ENCODE measurements around the gene USP13. TPM values are rescaled to one million over a fixed set of nuclear protein-coding genes. Genes with fewer than 3 reads are reported as not detected.

The USP13 gene
- total RNA-seq, 1 experiment from 2014 or later: 33.0 TPM

GRCh38 chr3:179604321-179605078, 48.3 kb upstream of the USP13 start, which contains the start of the genes MRPL47 and NDUFB5:
Gene MRPL47 (minus strand): TSS chr3:179604638. CDS start chr3:179604624, 14 bp downstream.
Gene NDUFB5 (plus strand): TSS chr3:179604794. CDS start chr3:179604816, 22 bp downstream.
- intact Hi-C loops (cut with micrococcal nuclease; ENCODE audit: unreplicated experiment): no loop called here
- peaks cover 7% of the 10 kb centered on the region for H3K4me1 ChIP-seq (ENCODE audit: insufficient read depth, low read length, poor library complexity, severe bottlenecking)
- peaks cover 41% of the 10 kb centered on the region for H3K36me3 ChIP-seq (ENCODE audit: insufficient read depth, low read length, poor library complexity, severe bottlenecking)
- POLR2A ChIA-PET (ENCODE audit: low non-redundant PET): no interaction called here
- no peaks in the 10 kb centered on the region for H3K9me3 ChIP-seq (ENCODE audit: low read depth, low read length, poor library complexity, severe bottlenecking)
- BruUV-seq (replicated peaks): no TSS peak
- CTCF ChIA-PET: no interaction called here
- DNase-seq (ENCODE audit: low spot score): peak; percentile 98
- H3K4me3 ChIP-seq (ENCODE audit: low read depth, low read length, poor library complexity, severe bottlenecking): peak within 1 kb of the TSS; percentile 85
- peak within 1 kb of the TSS; percentile 95 for H3K27ac ChIP-seq (ENCODE audit: low read depth, low read length, poor library complexity, severe bottlenecking)
- no peak for TF ChIP-seq CTCF (conservative IDR thresholded peaks at IDR 0.05; ENCODE audit: low read depth, low read length)
- TF ChIP-seq EZH2 (IDR thresholded peaks at IDR 0.05; ENCODE audit: borderline replicate concordance, low read depth, low read length, poor library complexity, severe bottlenecking): no peak
- no peaks in the 10 kb centered on the region for H3K27me3 ChIP-seq (replicated peaks; ENCODE audit: insufficient read depth, low read depth, low read length, poor library complexity)

GRCh38 chr3:179606534-179607085, 46.2 kb upstream of the USP13 start:
- intact Hi-C loops (cut with micrococcal nuclease; ENCODE audit: unreplicated experiment): no loop called here
- no peak overlapping the region for H3K4me3 ChIP-seq (ENCODE audit: low read depth, low read length, poor library complexity, severe bottlenecking)
- BruUV-seq (replicated peaks): no TSS peak
- H3K4me1 ChIP-seq (ENCODE audit: insufficient read depth, low read length, poor library complexity, severe bottlenecking): peaks cover 7% of the 10 kb centered on the region
- ChIA-PET POLR2A (ENCODE audit: low non-redundant PET) (interaction anchor here (0.6 kb wide), 1 partner anchor 43 kb away, joined by 3 read pairs; no protein-coding TSS in a partner anchor), CTCF (interaction anchor here (0.6 kb wide), 1 partner anchor 323 kb away, joined by 3 read pairs; no protein-coding TSS in a partner anchor)
- no peak for DNase-seq (ENCODE audit: low spot score)
- H3K27ac ChIP-seq (ENCODE audit: low read depth, low read length, poor library complexity, severe bottlenecking): no peak overlapping the region
- TF ChIP-seq EZH2 (IDR thresholded peaks at IDR 0.05; ENCODE audit: borderline replicate concordance, low read depth, low read length, poor library complexity, severe bottlenecking) (no peak), CTCF (conservative IDR thresholded peaks at IDR 0.05; ENCODE audit: low read depth, low read length) (no peak)
- no peaks in the 10 kb centered on the region for H3K9me3 ChIP-seq (ENCODE audit: low read depth, low read length, poor library complexity, severe bottlenecking)
- no peaks in the 10 kb centered on the region for H3K27me3 ChIP-seq (replicated peaks; ENCODE audit: insufficient read depth, low read depth, low read length, poor library complexity)
- H3K36me3 ChIP-seq (ENCODE audit: insufficient read depth, low read length, poor library complexity, severe bottlenecking): peaks cover 19% of the 10 kb centered on the region

GRCh38 chr3:179608931-179609720, 43.7 kb upstream of the USP13 start:
- Histone ChIP-seq H3K27ac (ENCODE audit: low read depth, low read length, poor library complexity, severe bottlenecking) (no peak overlapping the region), H3K36me3 (ENCODE audit: insufficient read depth, low read length, poor library complexity, severe bottlenecking) (peaks cover 13% of the 10 kb centered on the region), H3K9me3 (ENCODE audit: low read depth, low read length, poor library complexity, severe bottlenecking) (no peaks in the 10 kb centered on the region), H3K4me1 (ENCODE audit: insufficient read depth, low read length, poor library complexity, severe bottlenecking) (no peaks in the 10 kb centered on the region), H3K27me3 (replicated peaks; ENCODE audit: insufficient read depth, low read depth, low read length, poor library complexity) (no peaks in the 10 kb centered on the region), H3K4me3 (ENCODE audit: low read depth, low read length, poor library complexity, severe bottlenecking) (no peak overlapping the region)
- ChIA-PET POLR2A (ENCODE audit: low non-redundant PET) (no interaction called here), CTCF (no interaction called here)
- BruUV-seq (replicated peaks): no TSS peak
- DNase-seq (ENCODE audit: low spot score): no peak
- no peak for TF ChIP-seq CTCF (conservative IDR thresholded peaks at IDR 0.05; ENCODE audit: low read depth, low read length)
- TF ChIP-seq EZH2 (IDR thresholded peaks at IDR 0.05; ENCODE audit: borderline replicate concordance, low read depth, low read length, poor library complexity, severe bottlenecking): no peak
- intact Hi-C loops (cut with micrococcal nuclease; ENCODE audit: unreplicated experiment): no loop called here
